Osteocyte (in vitro differentiated cells): ENCODE results near the gene DHX40. TPM values are rescaled to one million over a fixed set of nuclear protein-coding genes. Genes with fewer than 3 reads are reported as not detected.
A peak's percentile ranks its signal among the peaks of the same experiment; 100 is the strongest.
"Not testable (repeated sequence)": the region's sequence is repeated elsewhere in the genome, so short reads cannot be mapped to it uniquely, and the experiment has no call there.

Experiments
- DNase-seq: peaks from one replicate; pipeline ENCODE4 v3.0.0; 2021; ENCODE audit warnings: mixed read lengths; ENCODE audit not compliant: unreplicated experiment; ENCODE audit errors: extremely low spot score
- H3K27ac Mint-ChIP-seq: one replicate; pipeline ENCODE4 v1.8.0; 2021; ENCODE audit warnings: mild to moderate bottlenecking, mixed read lengths; ENCODE audit not compliant: unreplicated experiment
- H3K27me3 Mint-ChIP-seq: one replicate; pipeline ENCODE4 v1.8.0; 2021; ENCODE audit warnings: mixed read lengths; ENCODE audit not compliant: unreplicated experiment
- H3K36me3 Mint-ChIP-seq: one replicate; pipeline ENCODE4 v1.8.0; 2021; ENCODE audit warnings: mixed read lengths; ENCODE audit not compliant: unreplicated experiment
- H3K4me1 Mint-ChIP-seq: one replicate; pipeline ENCODE4 v1.8.0; 2021; ENCODE audit warnings: mixed read lengths; ENCODE audit not compliant: unreplicated experiment
- H3K4me3 Mint-ChIP-seq: one replicate; pipeline ENCODE4 v1.8.0; 2021; ENCODE audit warnings: mild to moderate bottlenecking, moderate library complexity, mixed read lengths; ENCODE audit not compliant: unreplicated experiment
- H3K9me3 Mint-ChIP-seq: one replicate; pipeline ENCODE4 v1.8.0; 2021; ENCODE audit warnings: mixed read lengths; ENCODE audit not compliant: unreplicated experiment
- CTCF ChIP-seq: fragments of 200-600 bp; sonication (generic); IDR thresholded peaks from 2 replicates; pipeline ENCODE4 v1.5.0; 2021; ENCODE audit warnings: antibody characterized with exemption, mild to moderate bottlenecking, moderate library complexity
- total RNA-seq: library from RNA; stranded (reverse); gene quantifications from 2 replicates; pipeline ENCODE4 v1.2.1, GENCODE V29; 2021

DHX40 gene
- total RNA-seq, 1 donor from 2014 or later: 42.3 TPM

GRCh38 chr17:59558039-59558438 is 7.4 kb upstream of the DHX40 start:
- Mint-ChIP-seq H3K27me3 (peaks cover 36% of the 10 kb centered on the region), H3K4me1 (no peaks in the 10 kb centered on the region), H3K36me3 (no peaks in the 10 kb centered on the region), H3K4me3 (no peak overlapping the region), H3K27ac (no peak overlapping the region), H3K9me3 (no peaks in the 10 kb centered on the region)
- DNase-seq: no peak
- TF ChIP-seq CTCF: no peak

GRCh38 chr17:59558953-59559352 is 6.5 kb upstream of the DHX40 start:
- Mint-ChIP-seq H3K27me3 (peaks cover 39% of the 10 kb centered on the region), H3K36me3 (no peaks in the 10 kb centered on the region), H3K4me3 (no peak overlapping the region), H3K4me1 (no peaks in the 10 kb centered on the region), H3K9me3 (no peaks in the 10 kb centered on the region), H3K27ac (no peak overlapping the region)
- DNase-seq: no peak
- TF ChIP-seq CTCF: peak; percentile 59

DNA sequence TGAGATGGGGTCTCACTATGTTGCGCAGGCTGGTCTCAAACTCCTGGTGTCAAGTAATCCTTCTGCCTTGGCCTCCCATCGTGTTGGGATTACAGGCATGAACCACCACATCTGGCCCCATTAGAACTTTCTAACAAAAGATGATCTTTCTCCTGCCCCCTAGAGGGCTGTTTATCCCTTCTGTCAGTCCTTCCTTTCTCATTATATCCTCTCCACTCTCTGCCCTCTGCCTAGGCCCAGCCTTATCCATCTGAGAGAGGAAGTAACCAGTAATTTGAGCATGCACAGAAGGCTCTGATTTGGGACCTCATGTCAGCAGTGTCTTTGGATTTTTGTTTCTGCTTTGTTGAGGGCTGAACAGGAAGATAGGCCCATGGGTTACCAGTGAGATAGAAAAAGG is 4.4 kb upstream of the DHX40 start:
- peak; percentile 27 for TF ChIP-seq CTCF

DNA sequence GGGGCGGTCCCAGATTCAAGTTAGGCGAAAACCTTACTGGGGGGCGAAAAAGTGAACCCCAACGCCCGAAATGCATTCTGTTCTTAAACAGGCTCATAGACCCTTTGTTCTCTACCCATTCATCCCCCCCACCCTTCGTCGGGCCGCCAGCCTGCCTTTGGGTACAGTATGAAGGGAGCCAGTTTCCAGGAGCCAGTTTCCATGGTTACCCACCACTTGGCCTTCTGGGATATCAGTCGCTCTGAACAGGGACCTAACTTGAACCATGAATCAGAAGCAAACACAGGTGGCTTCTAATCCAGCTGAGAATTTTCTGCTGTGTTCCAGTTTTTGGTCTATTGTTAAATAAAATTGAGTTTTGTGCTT is 532 bp downstream of the DHX40 start:
- peak overlapping the region; percentile 99 for H3K27ac Mint-ChIP-seq

More for the DNA sequence above, 4.4 kb upstream of the DHX40 start:
- Mint-ChIP-seq H3K4me3 (no peak overlapping the region), H3K9me3 (no peaks in the 10 kb centered on the region), H3K36me3 (no peaks in the 10 kb centered on the region), H3K27me3 (peaks cover 22% of the 10 kb centered on the region), H3K27ac (no peak overlapping the region), H3K4me1 (peaks cover 7% of the 10 kb centered on the region)
- no peak for DNase-seq

GRCh38 chr17:59569151-59569550 is 3.7 kb downstream of the DHX40 start:
- not testable (repeated sequence) for H3K36me3 Mint-ChIP-seq, H3K27ac Mint-ChIP-seq, H3K4me3 Mint-ChIP-seq, H3K9me3 Mint-ChIP-seq, DNase-seq, H3K27me3 Mint-ChIP-seq
- H3K4me1 Mint-ChIP-seq: peaks cover 14% of the 10 kb centered on the region

More for the DNA sequence above, 532 bp downstream of the DHX40 start:
- H3K4me3 Mint-ChIP-seq: peak overlapping the region; percentile 100
- peaks cover 10% of the 10 kb centered on the region for H3K27me3 Mint-ChIP-seq
- H3K36me3 Mint-ChIP-seq: peaks cover 4% of the 10 kb centered on the region
- H3K4me1 Mint-ChIP-seq: peaks cover 14% of the 10 kb centered on the region
- no peaks in the 10 kb centered on the region for H3K9me3 Mint-ChIP-seq
- DNase-seq: peak; percentile 86
- TF ChIP-seq CTCF: no peak
